ENCODE data around the gene SNX8.

SNX8 gene

DNA sequence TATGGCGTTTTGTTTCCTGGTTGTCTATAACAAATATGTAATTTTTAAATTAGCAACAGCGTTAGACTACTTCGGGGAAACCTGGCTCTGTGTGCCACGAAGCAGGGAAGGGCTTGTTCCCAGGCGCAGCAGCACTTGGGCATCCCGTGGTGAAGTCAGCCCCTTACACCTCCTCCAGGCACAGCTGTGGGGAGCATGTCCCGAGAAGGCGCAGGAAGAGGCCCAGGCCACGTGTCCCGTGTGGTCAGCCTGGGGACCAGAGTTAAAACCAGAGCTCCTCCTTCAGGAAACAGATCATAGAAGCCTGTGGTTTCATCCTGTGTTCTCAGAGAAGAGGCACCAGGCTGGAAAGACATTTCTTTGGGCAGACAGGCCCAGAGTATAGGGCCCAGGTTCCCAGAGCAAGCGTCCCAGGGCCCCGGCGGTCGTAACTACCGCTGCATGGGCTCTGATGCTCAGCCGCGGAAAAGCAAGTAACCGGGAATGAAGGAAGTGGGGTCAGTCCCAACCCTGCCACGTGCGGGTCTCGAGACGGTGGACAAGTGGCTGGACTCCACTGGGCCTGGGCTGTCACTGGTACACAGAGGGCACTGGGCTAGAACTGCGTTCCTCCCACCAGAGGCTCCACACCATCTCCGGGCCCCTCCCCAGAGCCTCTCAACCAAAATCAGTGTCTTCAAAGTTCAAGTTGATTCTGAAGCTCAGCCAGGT is 65.1 kb downstream of the SNX8 start:
- H3K27me3 ChIP-seq (ENCODE audit: control insufficient read depth in 1 of 2, insufficient read depth in 2 of 2, low read length in 2 of 2) = no peaks in the 10 kb centered on the region
- H3K27ac ChIP-seq (ENCODE audit: low read depth, low read length) = no peak overlapping the region
- H3K4me1 ChIP-seq (ENCODE audit: insufficient read depth, low read length) = peaks cover 8% of the 10 kb centered on the region
- no peaks in the 10 kb centered on the region for H3K9me3 ChIP-seq (ENCODE audit: low read length)
- no peaks in the 10 kb centered on the region for H3K36me3 ChIP-seq (ENCODE audit: insufficient read depth, low read length)
- H3K9ac ChIP-seq (ENCODE audit: low read length) = no peak overlapping the region
- no peak overlapping the region for H3K4me3 ChIP-seq (ENCODE audit: low read depth in 1 of 2, low read length in 2 of 2)

DNA sequence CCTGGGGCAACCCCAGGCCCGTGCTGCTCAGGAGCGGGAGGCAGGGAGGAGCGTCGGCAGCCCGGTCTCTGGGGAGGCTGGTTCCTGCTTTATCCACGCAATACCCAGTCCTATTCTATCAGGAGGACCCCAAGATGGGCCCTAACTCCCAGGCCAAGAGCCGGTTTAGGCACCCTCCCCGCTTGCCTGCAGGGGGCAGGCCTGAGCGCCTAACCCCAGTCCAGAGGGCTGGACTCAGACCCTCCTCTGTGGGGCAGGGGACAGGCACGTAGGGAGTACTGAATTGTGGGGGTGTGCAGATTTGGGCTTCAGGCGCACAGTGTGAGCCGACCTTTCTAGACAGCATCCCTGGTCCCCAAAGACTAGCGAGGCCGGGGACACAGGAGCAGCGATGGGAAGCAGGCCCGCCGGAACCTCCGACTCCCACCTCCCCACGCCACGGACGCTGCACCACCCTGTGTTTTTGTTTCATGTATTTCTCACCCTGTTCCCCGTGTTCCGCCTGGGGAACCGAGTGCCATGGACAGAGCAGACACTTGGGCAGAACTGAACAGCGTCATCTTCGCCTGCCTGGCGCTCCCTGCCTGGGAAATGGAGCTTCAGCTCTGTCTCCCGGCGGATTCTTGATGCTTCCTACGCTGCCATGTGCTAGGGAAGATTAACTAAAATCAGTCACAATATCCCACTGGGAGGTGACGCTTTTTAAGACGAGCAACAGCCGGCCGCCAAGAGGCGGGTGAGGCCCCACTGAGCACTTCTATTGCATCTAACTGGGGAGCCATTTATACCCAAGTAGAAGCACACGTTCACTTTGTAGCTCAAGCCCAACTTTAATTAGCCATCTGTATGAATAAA is 66.9 kb downstream of the SNX8 start:
- Histone ChIP-seq H3K36me3 (ENCODE audit: insufficient read depth, low read length) (no peaks in the 10 kb centered on the region), H3K27me3 (ENCODE audit: control insufficient read depth in 1 of 2, insufficient read depth in 2 of 2, low read length in 2 of 2) (no peaks in the 10 kb centered on the region), H3K27ac (ENCODE audit: low read depth, low read length) (no peak overlapping the region), H3K4me1 (ENCODE audit: insufficient read depth, low read length) (peaks cover 17% of the 10 kb centered on the region), H3K9ac (ENCODE audit: low read length) (no peak overlapping the region), H3K9me3 (ENCODE audit: low read length) (no peaks in the 10 kb centered on the region), H3K4me3 (ENCODE audit: low read depth in 1 of 2, low read length in 2 of 2) (no peak overlapping the region)

GRCh38 chr7:2245883-2246675 is 68.2 kb downstream of the SNX8 start:
- no peak overlapping the region for H3K9ac ChIP-seq (ENCODE audit: low read length)
- no peaks in the 10 kb centered on the region for H3K36me3 ChIP-seq (ENCODE audit: insufficient read depth, low read length)
- no peaks in the 10 kb centered on the region for H3K27me3 ChIP-seq (ENCODE audit: control insufficient read depth in 1 of 2, insufficient read depth in 2 of 2, low read length in 2 of 2)
- H3K4me3 ChIP-seq (ENCODE audit: low read depth in 1 of 2, low read length in 2 of 2) = no peak overlapping the region
- H3K9me3 ChIP-seq (ENCODE audit: low read length) = no peaks in the 10 kb centered on the region
- no peak overlapping the region for H3K27ac ChIP-seq (ENCODE audit: low read depth, low read length)
- H3K4me1 ChIP-seq (ENCODE audit: insufficient read depth, low read length) = peaks cover 20% of the 10 kb centered on the region

GRCh38 chr7:2244404-2244995 is 69.7 kb downstream of the SNX8 start:
- Histone ChIP-seq H3K27ac (ENCODE audit: low read depth, low read length) (no peak overlapping the region), H3K27me3 (ENCODE audit: control insufficient read depth in 1 of 2, insufficient read depth in 2 of 2, low read length in 2 of 2) (no peaks in the 10 kb centered on the region), H3K4me3 (ENCODE audit: low read depth in 1 of 2, low read length in 2 of 2) (no peak overlapping the region), H3K9ac (ENCODE audit: low read length) (no peak overlapping the region), H3K4me1 (ENCODE audit: insufficient read depth, low read length) (peaks cover 26% of the 10 kb centered on the region), H3K9me3 (ENCODE audit: low read length) (no peaks in the 10 kb centered on the region), H3K36me3 (ENCODE audit: insufficient read depth, low read length) (peaks cover 1% of the 10 kb centered on the region)

DNA sequence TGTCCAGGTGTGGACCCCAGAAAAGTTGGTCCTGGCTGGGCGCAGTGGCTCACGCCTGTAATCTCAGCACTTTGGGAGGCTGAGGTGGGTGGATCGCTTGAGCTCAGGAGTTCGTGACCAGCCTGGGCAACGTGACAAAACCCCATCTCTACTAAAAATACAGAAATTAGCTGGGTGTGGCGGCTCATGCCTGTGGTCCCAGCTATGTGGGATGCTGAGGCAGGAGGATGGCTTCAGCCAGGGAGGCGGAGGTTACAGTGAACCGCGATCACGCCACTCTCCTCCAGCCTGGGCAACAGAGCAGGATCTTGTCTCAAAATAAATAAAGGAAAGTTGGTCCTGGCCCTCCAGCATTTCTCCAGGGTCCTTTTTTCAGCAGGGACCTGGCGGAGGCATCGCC is 70.8 kb downstream of the SNX8 start:
- Histone ChIP-seq H3K9ac (ENCODE audit: low read length) (no peak overlapping the region), H3K27me3 (ENCODE audit: control insufficient read depth in 1 of 2, insufficient read depth in 2 of 2, low read length in 2 of 2) (no peaks in the 10 kb centered on the region), H3K36me3 (ENCODE audit: insufficient read depth, low read length) (peaks cover 7% of the 10 kb centered on the region), H3K4me3 (ENCODE audit: low read depth in 1 of 2, low read length in 2 of 2) (no peak overlapping the region), H3K27ac (ENCODE audit: low read depth, low read length) (no peak overlapping the region), H3K4me1 (ENCODE audit: insufficient read depth, low read length) (peaks cover 19% of the 10 kb centered on the region), H3K9me3 (ENCODE audit: low read length) (no peaks in the 10 kb centered on the region)

DNA sequence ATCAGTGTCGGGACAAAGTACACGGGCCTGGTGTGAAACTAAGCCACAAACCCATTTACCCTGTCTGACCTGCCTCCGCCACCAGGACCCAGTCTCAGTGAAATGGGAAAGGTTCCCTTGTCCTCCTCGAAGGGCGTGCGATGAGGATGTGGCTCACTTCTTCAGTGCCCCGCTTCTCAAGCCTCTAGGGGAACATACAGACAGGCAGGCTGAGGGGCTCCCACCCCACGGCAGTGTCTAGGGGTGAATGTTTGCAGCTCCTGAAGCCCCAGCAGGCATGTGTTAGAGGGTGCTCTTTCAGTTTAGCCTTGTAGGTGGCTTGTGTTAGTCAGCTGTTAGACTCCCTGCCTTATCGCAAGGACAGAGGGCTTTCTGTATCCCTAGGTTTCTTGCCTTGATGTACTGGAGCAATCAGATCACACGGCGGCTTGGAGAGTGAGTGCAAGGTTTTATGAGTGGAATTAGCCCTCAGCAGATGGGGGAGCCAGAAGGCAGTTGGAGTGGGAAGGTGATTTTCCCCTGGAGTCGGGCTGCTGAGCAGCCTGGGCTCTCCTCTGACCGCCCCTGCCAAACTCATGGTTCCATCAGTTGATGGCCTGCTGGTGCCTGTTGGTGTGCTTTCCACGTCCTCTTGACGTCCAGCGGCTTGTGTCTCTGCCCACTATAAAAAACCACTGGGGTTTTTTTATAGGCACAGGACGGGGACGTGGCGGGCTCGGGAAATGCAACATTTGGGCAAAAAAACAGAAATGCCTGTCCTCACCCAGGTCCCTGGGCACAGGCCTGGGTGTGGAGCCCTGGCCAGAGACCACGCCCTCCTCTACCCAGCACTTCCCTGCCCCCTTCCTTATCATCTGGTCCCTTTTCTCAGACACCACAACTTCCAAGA is 71.5 kb downstream of the SNX8 start:
- Histone ChIP-seq H3K4me1 (ENCODE audit: insufficient read depth, low read length) (peaks cover 19% of the 10 kb centered on the region), H3K9ac (ENCODE audit: low read length) (no peak overlapping the region), H3K36me3 (ENCODE audit: insufficient read depth, low read length) (peaks cover 13% of the 10 kb centered on the region), H3K4me3 (ENCODE audit: low read depth in 1 of 2, low read length in 2 of 2) (peak overlapping the region; percentile 75 to 95), H3K27me3 (ENCODE audit: control insufficient read depth in 1 of 2, insufficient read depth in 2 of 2, low read length in 2 of 2) (no peaks in the 10 kb centered on the region), H3K9me3 (ENCODE audit: low read length) (no peaks in the 10 kb centered on the region), H3K27ac (ENCODE audit: low read depth, low read length) (peak overlapping the region; percentile 29)

DNA sequence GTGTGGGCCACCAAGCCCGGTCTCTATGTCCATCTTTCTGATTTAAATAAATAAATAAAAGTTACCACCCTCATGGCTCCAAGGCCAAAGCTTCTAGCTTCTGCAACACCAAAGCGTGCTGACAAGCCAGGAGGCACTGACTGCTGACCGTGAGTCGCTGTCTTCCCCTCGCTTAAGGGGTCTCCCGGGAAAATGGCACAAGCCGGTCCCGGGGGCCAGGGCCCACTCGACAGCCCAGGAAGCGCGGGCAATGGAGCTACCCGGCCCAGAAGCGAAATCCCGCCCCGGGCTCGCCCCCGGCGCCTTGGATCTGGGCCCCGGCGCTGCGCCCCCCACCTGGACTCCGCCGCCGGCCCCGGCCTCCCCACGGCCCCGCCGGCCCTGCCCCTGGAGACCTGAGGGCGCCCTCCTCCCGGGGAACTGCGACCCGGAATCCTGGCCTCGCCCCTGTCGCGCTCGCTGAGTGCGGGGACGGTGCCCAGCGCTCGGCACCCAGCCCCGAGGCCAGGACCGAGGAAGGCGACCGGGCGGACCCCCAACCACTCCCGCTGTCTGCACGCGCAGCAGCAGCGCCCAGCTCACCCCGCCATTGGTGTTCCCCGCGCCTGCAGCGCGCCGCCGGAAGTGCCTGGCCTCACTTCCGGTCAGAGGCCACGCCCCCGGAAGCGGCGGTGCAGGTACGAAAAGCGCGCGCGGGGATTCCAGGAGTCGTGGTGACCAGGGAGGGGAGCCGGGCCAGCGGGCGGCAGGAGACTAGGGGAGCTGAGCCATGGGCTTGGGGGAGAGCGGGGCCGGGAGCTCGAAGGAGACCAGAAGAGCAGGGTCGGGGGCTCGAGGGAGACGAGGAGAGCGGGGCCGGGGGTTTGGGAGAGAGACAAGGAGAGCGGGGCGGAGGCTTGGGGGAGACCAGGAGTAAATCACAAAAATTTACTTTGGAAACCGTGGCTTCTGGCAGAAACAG is 72.4 kb downstream of the SNX8 start, which contains the start of the genes MRM2 and NUDT1:
TSS of gene MRM2 (minus strand) at position 626 of the 961 bp plus-strand sequence. CDS start at position 590, 36 bp downstream.
TSS of gene NUDT1 (plus strand) at position 647 of the 961 bp plus-strand sequence. CDS start 2,349 bp downstream, outside the sequence.
- Histone ChIP-seq H3K27me3 (ENCODE audit: control insufficient read depth in 1 of 2, insufficient read depth in 2 of 2, low read length in 2 of 2) (no peaks in the 10 kb centered on the region), H3K4me1 (ENCODE audit: insufficient read depth, low read length) (peaks cover 19% of the 10 kb centered on the region), H3K9me3 (ENCODE audit: low read length) (no peaks in the 10 kb centered on the region), H3K9ac (ENCODE audit: low read length) (no peak within 1 kb of the TSS), H3K4me3 (ENCODE audit: low read depth in 1 of 2, low read length in 2 of 2) (peak within 1 kb of the TSS; percentile 75 to 95), H3K36me3 (ENCODE audit: insufficient read depth, low read length) (peaks cover 18% of the 10 kb centered on the region), H3K27ac (ENCODE audit: low read depth, low read length) (peak within 1 kb of the TSS; percentile 67)

DNA sequence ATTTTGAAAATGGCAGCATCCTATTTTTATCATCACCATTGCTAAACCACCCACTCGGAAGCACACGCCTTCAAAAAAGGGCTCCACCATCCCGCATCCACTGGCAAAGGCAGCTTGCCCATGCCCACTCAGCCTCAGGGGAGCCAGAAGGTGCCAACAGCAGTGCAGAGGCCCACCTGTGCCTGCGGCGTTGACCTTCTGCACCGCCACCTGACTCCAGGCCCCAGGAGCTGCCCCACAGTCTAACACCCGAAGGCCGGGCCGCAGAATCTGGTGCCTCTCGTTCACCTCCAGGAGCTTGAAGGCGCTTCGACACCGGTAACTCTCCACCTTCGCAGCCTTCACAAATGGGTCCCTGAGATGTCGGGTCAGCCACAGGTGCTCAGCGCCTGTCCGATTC is 75.0 kb downstream of the SNX8 start:
- Histone ChIP-seq H3K9me3 (ENCODE audit: low read length) (no peaks in the 10 kb centered on the region), H3K4me3 (ENCODE audit: low read depth in 1 of 2, low read length in 2 of 2) (no peak overlapping the region), H3K27ac (ENCODE audit: low read depth, low read length) (no peak overlapping the region), H3K4me1 (ENCODE audit: insufficient read depth, low read length) (peaks cover 19% of the 10 kb centered on the region), H3K9ac (ENCODE audit: low read length) (no peak overlapping the region), H3K27me3 (ENCODE audit: control insufficient read depth in 1 of 2, insufficient read depth in 2 of 2, low read length in 2 of 2) (no peaks in the 10 kb centered on the region), H3K36me3 (ENCODE audit: insufficient read depth, low read length) (peaks cover 35% of the 10 kb centered on the region)

GRCh38 chr7:2237109-2237602 is 77.1 kb downstream of the SNX8 start:
- Histone ChIP-seq H3K4me1 (ENCODE audit: insufficient read depth, low read length) (peaks cover 15% of the 10 kb centered on the region), H3K27ac (ENCODE audit: low read depth, low read length) (no peak overlapping the region), H3K9ac (ENCODE audit: low read length) (no peak overlapping the region), H3K27me3 (ENCODE audit: control insufficient read depth in 1 of 2, insufficient read depth in 2 of 2, low read length in 2 of 2) (no peaks in the 10 kb centered on the region), H3K36me3 (ENCODE audit: insufficient read depth, low read length) (peaks cover 35% of the 10 kb centered on the region), H3K9me3 (ENCODE audit: low read length) (no peaks in the 10 kb centered on the region), H3K4me3 (ENCODE audit: low read depth in 1 of 2, low read length in 2 of 2) (no peak overlapping the region)
